ENCODE results near the gene TOLLIP. TPM values are rescaled to one million over a fixed set of nuclear protein-coding genes. Genes with fewer than 3 reads are reported as not detected.

The TOLLIP gene
- total and polyA plus RNA-seq, 2 of the 4 experiments (the other 2 are of a cell fraction) = 19.7 to 42.9 TPM

GRCh38 chr11:1237851-1238250 is 71.6 kb downstream of the TOLLIP start (continued):
- TF ChIP-seq CTCF (conservative IDR thresholded peaks at IDR 0.05; ENCODE audit: low read depth, low read length) = no peak
- no peak for TF ChIP-seq FOS (IDR thresholded peaks at IDR 0.05; ENCODE audit: low read depth, low read length)
- TF ChIP-seq NFE2L2 (IDR thresholded peaks at IDR 0.05; ENCODE audit: low read depth, low read length) = no peak

DNA sequence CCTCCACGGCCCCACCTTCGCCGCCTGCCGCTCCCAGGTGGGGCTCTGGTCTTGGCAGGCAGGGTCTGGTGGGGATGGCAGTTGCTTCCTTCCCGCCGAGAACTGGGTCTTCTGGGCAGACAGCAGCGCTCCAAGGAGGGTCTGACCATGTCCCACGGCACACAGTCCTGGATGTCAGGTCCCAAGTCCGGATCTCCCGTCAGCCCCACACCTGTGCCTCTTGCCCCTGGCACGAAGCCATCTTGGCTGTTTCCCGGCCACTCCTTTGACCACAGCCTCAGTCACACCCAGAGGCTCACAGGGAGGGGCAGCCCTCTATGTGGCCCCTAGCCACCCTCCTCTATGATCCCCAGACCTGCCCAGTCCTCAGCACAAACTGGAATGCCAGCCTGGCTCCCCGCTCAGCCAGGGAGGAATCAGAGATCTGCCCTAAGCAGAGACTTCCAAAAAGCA is 72.3 kb downstream of the TOLLIP start:
- Histone ChIP-seq H3K4me2 (ENCODE audit: low read depth, low read length) (no peak overlapping the region), H3K36me3 (ENCODE audit: control insufficient read depth, insufficient read depth, low read length) (no peaks in the 10 kb centered on the region), H3K14ac (replicated peaks; ENCODE audit: low read depth, low read length) (no peak overlapping the region), H2BK20ac (ENCODE audit: low read depth, low read length) (no peak overlapping the region), H2AK5ac (ENCODE audit: low read depth, low read length) (no peak overlapping the region), H2BK5ac (ENCODE audit: low read depth, low read length, poor library complexity, severe bottlenecking) (no peak overlapping the region), H4K91ac (ENCODE audit: insufficient read depth, low read depth, low read length) (no peak overlapping the region), H4K5ac (ENCODE audit: low read depth, low read length) (no peak overlapping the region), H3K27me3 (ENCODE audit: control insufficient read depth, insufficient read depth, low read length) (no peaks in the 10 kb centered on the region; the same call in 1 of the 2 replicates), H4K20me1 (ENCODE audit: insufficient read depth, low read length) (no peaks in the 10 kb centered on the region; the same call in 1 of the 2 replicates), H2BK15ac (ENCODE audit: low read depth, low read length) (no peak overlapping the region), H3K79me1 (ENCODE audit: low read depth in 1 of 2, low read length in 2 of 2) (no peaks in the 10 kb centered on the region), H3K4me1 (ENCODE audit: control insufficient read depth, insufficient read depth, low read length) (no peaks in the 10 kb centered on the region), H3K23ac (ENCODE audit: low read depth, low read length) (no peak overlapping the region), H2BK120ac (ENCODE audit: low read depth, low read length) (no peak overlapping the region), H3K18ac (ENCODE audit: low read depth, low read length) (no peak overlapping the region), H3K9me1 (ENCODE audit: insufficient read depth, low read length) (no peaks in the 10 kb centered on the region), H3K27ac (ENCODE audit: insufficient read depth, low read length) (no peak overlapping the region), H3K4me3 (ENCODE audit: insufficient read depth, low read depth, low read length) (no peak overlapping the region), H3K9me3 (ENCODE audit: control insufficient read depth, insufficient read depth, low read length) (peaks cover 15% of the 10 kb centered on the region; the same call in 1 of the 2 replicates), H4K8ac (ENCODE audit: low read depth in 2 of 2, low read length in 2 of 2) (no peak overlapping the region), H3K4ac (ENCODE audit: low read depth, low read length) (no peak overlapping the region), H3K56ac (ENCODE audit: extremely low read depth, insufficient read depth, low read length) (no peak overlapping the region), H2AFZ (replicated peaks; ENCODE audit: low read length, poor library complexity) (no peak overlapping the region), H2AK9ac (replicated peaks; ENCODE audit: low read depth, low read length, poor library complexity) (no peak overlapping the region), H3K9ac (ENCODE audit: low read depth, low read length) (no peak overlapping the region)
- no peak for DNase-seq
- 69% methylated on average over 10 of the region's 13 CpGs; no CpG with 5 or more reads in 1 of the 2 experiments for WGBS, 2 experiments (ENCODE audit: extremely low coverage in 2 of 2, insufficient read length in 1 of 2)
- ChIA-PET CTCF (no interaction called here), POLR2A (ENCODE audit: unreplicated experiment) (no interaction called here)
- intact Hi-C loops (cut with micrococcal nuclease) = no loop called here
- BruUV-seq (replicated peaks) = no TSS peak
- in situ Hi-C loops (cut with MboI; ENCODE audit: low sequenced_read_pairs) = no loop called here
- dilution Hi-C loops (cut with HindIII; ENCODE audit: low sequenced_read_pairs, unreplicated experiment) = no loop called here
- no peak for ATAC-seq (ENCODE audit: low read depth)
- TF ChIP-seq MAZ (IDR thresholded peaks at IDR 0.05; ENCODE audit: borderline replicate concordance, low read depth, low read length) = no peak
- TF ChIP-seq RAD21 (IDR thresholded peaks at IDR 0.05; ENCODE audit: low read length) = no peak
- no peak for TF ChIP-seq BHLHE40 (IDR thresholded peaks at IDR 0.05; ENCODE audit: low read depth, low read length)
- TF ChIP-seq CHD1 (IDR thresholded peaks at IDR 0.05; ENCODE audit: low read depth, low read length) = no peak
- no peak for TF ChIP-seq CEBPB (IDR thresholded peaks at IDR 0.05; ENCODE audit: low read depth, low read length)
- no peak for TF ChIP-seq FOS (IDR thresholded peaks at IDR 0.05; ENCODE audit: low read depth, low read length)
- TF ChIP-seq MXI1 (IDR thresholded peaks at IDR 0.05; ENCODE audit: borderline replicate concordance, low read depth, low read length) = no peak
- no peak for TF ChIP-seq NFE2L2 (IDR thresholded peaks at IDR 0.05; ENCODE audit: low read depth, low read length)
- TF ChIP-seq ELK1 (IDR thresholded peaks at IDR 0.05; ENCODE audit: borderline replicate concordance, low read depth, low read length) = no peak
- TF ChIP-seq SMC3 (IDR thresholded peaks at IDR 0.05; ENCODE audit: low read depth, low read length) = no peak
- TF ChIP-seq, protein P1, sequence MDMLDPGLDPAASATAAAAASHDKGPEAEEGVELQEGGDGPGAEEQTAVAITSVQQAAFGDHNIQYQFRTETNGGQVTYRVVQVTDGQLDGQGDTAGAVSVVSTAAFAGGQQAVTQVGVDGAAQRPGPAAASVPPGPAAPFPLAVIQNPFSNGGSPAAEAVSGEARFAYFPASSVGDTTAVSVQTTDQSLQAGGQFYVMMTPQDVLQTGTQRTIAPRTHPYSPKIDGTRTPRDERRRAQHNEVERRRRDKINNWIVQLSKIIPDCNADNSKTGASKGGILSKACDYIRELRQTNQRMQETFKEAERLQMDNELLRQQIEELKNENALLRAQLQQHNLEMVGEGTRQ (IDR thresholded peaks at IDR 0.05; ENCODE audit: low read depth, low read length) = no peak
- no peak for TF ChIP-seq RCOR1 (IDR thresholded peaks at IDR 0.05; ENCODE audit: insufficient replicate concordance, low read length)
- TF ChIP-seq POLR2A (IDR thresholded peaks at IDR 0.05; ENCODE audit: low read depth, low read length) = no peak

Data from IMR-90 (cell line).